ENCODE results near the gene PACSIN3. TPM values are rescaled to one million over a fixed set of nuclear protein-coding genes. Genes with fewer than 3 reads are reported as not detected.
A peak's percentile ranks its signal among the peaks of the same experiment; 100 is the strongest.

The PACSIN3 gene
- total RNA-seq, 1 experiment from 2014 or later: 113 TPM

DNA sequence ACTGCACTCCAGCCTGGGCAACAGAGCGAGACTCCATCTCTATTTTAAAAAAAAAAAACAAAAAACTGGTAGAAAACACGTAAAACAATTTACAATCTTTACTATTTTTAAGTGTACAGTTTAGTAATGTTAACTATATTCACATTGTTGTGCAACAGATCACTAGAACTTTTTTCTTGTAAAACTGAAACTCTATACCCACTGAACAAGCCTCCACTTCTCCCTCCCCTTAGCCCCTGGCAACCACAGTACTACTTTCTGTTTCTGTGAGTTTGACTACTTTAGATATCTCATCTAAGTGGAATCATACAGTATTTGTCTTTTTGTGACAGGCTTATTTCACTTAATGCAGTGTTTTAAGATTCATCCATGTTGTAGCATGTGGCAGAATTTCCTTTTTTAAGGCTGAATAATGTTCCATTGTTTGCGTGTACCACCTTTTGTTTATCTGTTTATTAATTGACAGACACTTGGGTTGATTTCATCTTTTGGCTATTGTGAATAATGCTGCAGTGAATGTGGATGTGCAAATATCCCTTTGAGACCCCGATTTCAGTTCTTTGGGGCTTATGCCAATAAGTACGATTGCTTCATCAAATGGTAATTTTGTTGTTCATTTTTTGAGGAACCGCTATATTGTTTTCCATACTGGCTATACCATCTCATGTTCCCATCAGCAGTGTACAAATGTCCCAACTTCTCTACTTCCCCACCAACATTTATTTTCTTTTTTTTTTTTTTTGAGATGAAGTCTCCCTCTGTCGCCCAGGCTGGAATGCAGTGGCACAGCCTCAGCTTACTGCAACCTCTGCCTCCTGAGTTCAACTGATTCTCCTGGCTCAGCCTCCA is 39.5 kb upstream of the PACSIN3 start:
- H3F3A ChIP-seq (ENCODE audit: insufficient read depth, low read depth): peaks cover 5% of the 10 kb centered on the region
- no peak overlapping the region for H3K27ac ChIP-seq
- peaks cover 4% of the 10 kb centered on the region for H3K4me1 ChIP-seq (replicated peaks; ENCODE audit: insufficient read depth)
- no peaks in the 10 kb centered on the region for H3K79me2 ChIP-seq (ENCODE audit: low read depth)
- TF ChIP-seq EZH2 (IDR thresholded peaks at IDR 0.05; ENCODE audit: low read depth) (no peak), CTCF (conservative IDR thresholded peaks at IDR 0.05) (no peak)
- H3K9me3 ChIP-seq (ENCODE audit: insufficient read depth, low read depth): no peaks in the 10 kb centered on the region
- intact Hi-C loops (cut with micrococcal nuclease; ENCODE audit: unreplicated experiment): no loop called here
- H3K4me3 ChIP-seq: no peak overlapping the region
- no peak overlapping the region for H3K4me2 ChIP-seq
- H2AFZ ChIP-seq: no peak overlapping the region
- BruUV-seq (replicated peaks): no TSS peak
- H4K20me1 ChIP-seq (ENCODE audit: insufficient read depth): no peaks in the 10 kb centered on the region
- H3K9me2 ChIP-seq (ENCODE audit: insufficient read depth): no peaks in the 10 kb centered on the region
- CTCF ChIA-PET: interaction anchor here (0.6 kb wide), 1 partner anchor 235 kb away, joined by 3 read pairs; no protein-coding TSS in a partner anchor
- POLR2A ChIA-PET (ENCODE audit: unreplicated experiment): interaction anchor here (0.6 kb wide), 1 partner anchor 12 kb away, joined by 6 read pairs; no protein-coding TSS in a partner anchor
- H3K36me3 ChIP-seq (ENCODE audit: low read depth): peaks cover 16% of the 10 kb centered on the region; the same call in 1 of the 2 replicates
- no peaks in the 10 kb centered on the region for H3K27me3 ChIP-seq (ENCODE audit: insufficient read depth, low read depth)
- no peak for DNase-seq

DNA sequence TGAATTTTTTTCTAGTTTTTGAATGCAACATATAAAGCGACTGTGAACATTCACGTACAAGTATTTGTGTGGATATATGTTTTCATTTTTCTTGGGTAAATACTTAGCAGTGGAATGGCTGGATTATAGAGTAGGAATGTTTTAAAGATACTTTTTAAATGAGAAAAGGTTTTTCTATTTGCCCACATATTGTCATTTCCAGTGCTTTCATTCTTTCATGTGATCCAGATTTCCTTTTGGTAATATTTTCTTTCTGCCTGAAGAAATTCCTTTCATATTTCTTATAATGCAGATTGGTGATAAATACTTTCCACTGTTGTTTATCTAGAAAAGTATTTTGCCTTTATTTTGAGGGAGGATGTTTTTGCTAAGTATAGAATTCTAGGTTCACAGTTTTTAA is 36.5 kb upstream of the PACSIN3 start:
- no peak for TF ChIP-seq CTCF (conservative IDR thresholded peaks at IDR 0.05)
- no peak for TF ChIP-seq EZH2 (IDR thresholded peaks at IDR 0.05; ENCODE audit: low read depth)
- Histone ChIP-seq H3F3A (ENCODE audit: insufficient read depth, low read depth) (peaks cover 25% of the 10 kb centered on the region), H2AFZ (no peak overlapping the region), H3K4me2 (no peak overlapping the region), H3K27me3 (ENCODE audit: insufficient read depth, low read depth) (no peaks in the 10 kb centered on the region), H3K4me3 (no peak overlapping the region), H3K9me3 (ENCODE audit: insufficient read depth, low read depth) (no peaks in the 10 kb centered on the region), H3K4me1 (replicated peaks; ENCODE audit: insufficient read depth) (peaks cover 20% of the 10 kb centered on the region), H4K20me1 (ENCODE audit: insufficient read depth) (no peaks in the 10 kb centered on the region), H3K36me3 (ENCODE audit: low read depth) (peaks cover 15% of the 10 kb centered on the region; the same call in 1 of the 2 replicates), H3K79me2 (ENCODE audit: low read depth) (no peaks in the 10 kb centered on the region), H3K9me2 (ENCODE audit: insufficient read depth) (no peaks in the 10 kb centered on the region), H3K27ac (no peak overlapping the region)
- BruUV-seq (replicated peaks): no TSS peak
- POLR2A ChIA-PET (ENCODE audit: unreplicated experiment): no interaction called here
- DNase-seq: no peak
- CTCF ChIA-PET: no interaction called here
- intact Hi-C loops (cut with micrococcal nuclease; ENCODE audit: unreplicated experiment): no loop called here

- ChIA-PET CTCF (interaction anchor here (0.6 to 0.7 kb wide), 3 partner anchors 38 to 929 kb away, joined by 3 to 4 read pairs (median 4); no protein-coding TSS in a partner anchor), POLR2A (ENCODE audit: unreplicated experiment) (interaction anchor here (0.6 to 0.8 kb wide), 3 partner anchors 8 to 35 kb away, joined by 3 to 16 read pairs (median 3); no protein-coding TSS in a partner anchor)
- H3K4me3 ChIP-seq: no peak overlapping the region
- peaks cover 36% of the 10 kb centered on the region for H3F3A ChIP-seq (ENCODE audit: insufficient read depth, low read depth)
- intact Hi-C loops (cut with micrococcal nuclease; ENCODE audit: unreplicated experiment): no loop called here
- peak overlapping the region; percentile 10 for H3K4me2 ChIP-seq
- no TSS peak for BruUV-seq (replicated peaks)
- H3K9me2 ChIP-seq (ENCODE audit: insufficient read depth): no peaks in the 10 kb centered on the region
- TF ChIP-seq CTCF (conservative IDR thresholded peaks at IDR 0.05) (no peak), EZH2 (IDR thresholded peaks at IDR 0.05; ENCODE audit: low read depth) (no peak)
- peak overlapping the region; percentile 20; the same call in 1 of the 2 replicates for H3K27ac ChIP-seq
- H3K4me1 ChIP-seq (replicated peaks; ENCODE audit: insufficient read depth): peaks cover 40% of the 10 kb centered on the region
- H3K9me3 ChIP-seq (ENCODE audit: insufficient read depth, low read depth): no peaks in the 10 kb centered on the region
- DNase-seq: peak in 1 of 2 experiments; percentile 48
- H3K79me2 ChIP-seq (ENCODE audit: low read depth): 0 out of 2 replicates have a peak, but pooled peaks cover 6% of the 10 kb centered on the region
- 0 out of 2 replicates have a peak, but pooled peaks cover 4% of the 10 kb centered on the region for H4K20me1 ChIP-seq (ENCODE audit: insufficient read depth)
- no peaks in the 10 kb centered on the region for H3K27me3 ChIP-seq (ENCODE audit: insufficient read depth, low read depth)
- H2AFZ ChIP-seq: no peak overlapping the region
- peaks cover 6% of the 10 kb centered on the region; the same call in 1 of the 2 replicates for H3K36me3 ChIP-seq (ENCODE audit: low read depth)
Measured at GRCh38 chr11:47220401-47220821, 34.2 kb upstream of the PACSIN3 start.
